ENCODE data around the gene CLIP4. TPM values are rescaled to one million over a fixed set of nuclear protein-coding genes. Genes with fewer than 3 reads are reported as not detected.

Gene CLIP4
- polyA plus RNA-seq, 3 donors from 2014 or later = 20.4 to 32.7 (median 20.5) TPM

- Mint-ChIP-seq H3K4me3 (no peak overlapping the region), H3K9me3 (peaks cover 0 to 1% (median under 1%) of the 10 kb centered on the region in 6 donors), H3K27me3 (ENCODE audit: low read depth in 3 of 3) (peaks cover 0 to 2% (median 1%) of the 10 kb centered on the region in 3 donors), H3K27ac (peak overlapping the region in 2 of 6 donors; percentile 30 to 40), H3K4me1 (peaks cover 8 to 38% of the 10 kb centered on the region in 2 donors), H3K36me3 (peaks cover 15 to 55% (median 20%) of the 10 kb centered on the region in 3 donors)
- DNase-seq = no peak
These were observed 14.5 kb downstream of the CLIP4 start for GRCh38 chr2:29129586-29130281.

GRCh38 chr2:29130295-29130694 is 15.1 kb downstream of the CLIP4 start:
- peaks cover 7 to 36% of the 10 kb centered on the region in 2 donors for H3K4me1 Mint-ChIP-seq
- no peak for DNase-seq
- peaks cover 10 to 50% (median 16%) of the 10 kb centered on the region in 3 donors for H3K36me3 Mint-ChIP-seq
- H3K4me3 Mint-ChIP-seq = no peak overlapping the region
- H3K9me3 Mint-ChIP-seq = no peaks in the 10 kb centered on the region
- peak overlapping the region in 1 of 6 donors; percentile 33 for H3K27ac Mint-ChIP-seq
- H3K27me3 Mint-ChIP-seq (ENCODE audit: low read depth in 3 of 3) = peaks cover 0 to 2% (median 1%) of the 10 kb centered on the region in 3 donors

DNA sequence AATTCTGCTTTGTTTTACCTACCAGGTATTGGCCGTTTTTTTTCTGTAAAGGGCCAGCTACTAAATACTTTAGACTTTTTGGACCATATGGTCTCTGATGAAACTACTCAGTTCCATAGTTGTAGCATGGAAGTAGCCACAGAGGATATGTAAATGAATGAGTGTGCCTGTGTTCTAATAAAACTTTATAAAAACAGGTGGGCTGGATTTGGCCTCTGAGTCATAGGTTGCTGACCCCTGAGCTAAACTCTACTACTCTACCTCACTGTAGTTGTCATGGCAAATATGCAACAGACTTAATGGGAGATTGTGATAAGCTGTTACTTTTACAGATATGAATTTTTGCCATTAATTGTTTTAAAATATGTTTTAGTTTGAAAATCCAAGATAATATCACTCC is 19.7 kb downstream of the CLIP4 start:
- peaks cover 0 to 2% (median 2%) of the 10 kb centered on the region in 3 donors for H3K27me3 Mint-ChIP-seq (ENCODE audit: low read depth in 3 of 3)
- H3K9me3 Mint-ChIP-seq = no peaks in the 10 kb centered on the region
- H3K36me3 Mint-ChIP-seq = peaks cover 34 to 70% (median 36%) of the 10 kb centered on the region in 3 donors
- peaks cover 16 to 38% of the 10 kb centered on the region in 2 donors for H3K4me1 Mint-ChIP-seq
- H3K27ac Mint-ChIP-seq = no peak overlapping the region
- DNase-seq = no peak
- H3K4me3 Mint-ChIP-seq = no peak overlapping the region

- peaks cover 48 to 63% (median 51%) of the 10 kb centered on the region in 3 donors for H3K36me3 Mint-ChIP-seq
- no peak for DNase-seq
- H3K4me3 Mint-ChIP-seq = no peak overlapping the region
- peaks cover 29 to 47% of the 10 kb centered on the region in 2 donors for H3K4me1 Mint-ChIP-seq
- H3K27me3 Mint-ChIP-seq (ENCODE audit: low read depth in 3 of 3) = peaks cover 0 to 2% (median 0%) of the 10 kb centered on the region in 3 donors
- peaks cover 0 to 2% (median 0%) of the 10 kb centered on the region in 6 donors for H3K9me3 Mint-ChIP-seq
- H3K27ac Mint-ChIP-seq = peak overlapping the region in 4 of 6 donors; percentile 6 to 34 (median 24)
These were observed 23.9 kb downstream of the CLIP4 start for GRCh38 chr2:29139152-29139551.

DNA sequence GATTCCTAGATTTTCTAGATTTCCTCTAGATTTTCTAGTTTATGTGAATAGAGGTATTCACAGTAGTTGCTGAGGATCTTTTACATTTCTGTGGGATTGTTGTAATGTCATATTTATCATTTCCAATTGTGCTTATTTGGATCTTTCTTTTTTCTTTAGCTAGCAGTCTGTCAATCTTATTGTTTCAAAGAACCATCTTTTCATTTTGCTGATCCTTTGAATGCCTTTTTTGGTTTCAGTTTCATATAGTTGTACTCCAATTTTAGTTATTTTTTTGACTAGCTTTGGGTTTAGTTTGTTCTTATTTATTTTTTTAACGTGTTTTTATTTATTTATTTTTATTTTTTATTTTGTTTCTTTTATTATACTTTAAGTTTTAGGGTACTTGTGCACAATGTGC is 24.5 kb downstream of the CLIP4 start:
- peak overlapping the region in 4 of 6 donors; percentile 17 to 83 (median 62) for H3K27ac Mint-ChIP-seq
- H3K4me3 Mint-ChIP-seq = no peak overlapping the region
- peaks cover 0 to 2% (median 0%) of the 10 kb centered on the region in 3 donors for H3K27me3 Mint-ChIP-seq (ENCODE audit: low read depth in 3 of 3)
- peaks cover 29 to 47% of the 10 kb centered on the region in 2 donors for H3K4me1 Mint-ChIP-seq
- H3K9me3 Mint-ChIP-seq = peaks cover 0 to 2% (median 0%) of the 10 kb centered on the region in 6 donors
- H3K36me3 Mint-ChIP-seq = peaks cover 48 to 60% (median 51%) of the 10 kb centered on the region in 3 donors
- no peak for DNase-seq

GRCh38 chr2:29143657-29144056 is 28.4 kb downstream of the CLIP4 start:
- no peak overlapping the region for H3K27ac Mint-ChIP-seq
- peaks cover 35 to 51% (median 42%) of the 10 kb centered on the region in 3 donors for H3K36me3 Mint-ChIP-seq
- no peaks in the 10 kb centered on the region for H3K27me3 Mint-ChIP-seq (ENCODE audit: low read depth in 3 of 3)
- H3K9me3 Mint-ChIP-seq = peaks cover 0 to 2% (median 0%) of the 10 kb centered on the region in 6 donors
- DNase-seq = no peak
- no peak overlapping the region for H3K4me3 Mint-ChIP-seq
- peaks cover 22 to 31% of the 10 kb centered on the region in 2 donors for H3K4me1 Mint-ChIP-seq

DNA sequence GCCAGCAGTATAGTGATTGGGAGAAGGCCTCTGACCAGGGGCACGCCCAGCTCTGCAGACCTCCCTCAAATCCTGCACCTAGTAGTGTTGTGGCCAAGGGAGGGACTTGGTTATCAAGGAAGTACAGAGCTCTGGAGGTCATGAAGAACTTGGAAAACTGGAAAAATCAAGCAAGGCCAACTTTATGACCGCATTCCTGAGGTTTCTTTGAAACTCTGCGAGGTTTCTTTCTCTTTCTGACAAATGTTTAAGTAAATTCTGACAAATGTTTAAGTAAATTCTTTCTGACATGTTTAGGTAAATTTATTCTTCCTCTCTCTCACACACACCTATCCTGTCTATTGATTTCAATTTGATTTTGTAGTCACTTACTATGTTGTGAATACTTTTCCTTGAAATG is 31.0 kb downstream of the CLIP4 start:
- H3K36me3 Mint-ChIP-seq = peaks cover 19 to 36% (median 21%) of the 10 kb centered on the region in 3 donors
- H3K27ac Mint-ChIP-seq = no peak overlapping the region
- no peaks in the 10 kb centered on the region for H3K27me3 Mint-ChIP-seq (ENCODE audit: low read depth in 3 of 3)
- no peak for DNase-seq
- H3K4me3 Mint-ChIP-seq = no peak overlapping the region
- H3K4me1 Mint-ChIP-seq = peaks cover 6 to 7% of the 10 kb centered on the region in 2 donors
- peaks cover 0 to 2% (median 0%) of the 10 kb centered on the region in 6 donors for H3K9me3 Mint-ChIP-seq

DNA sequence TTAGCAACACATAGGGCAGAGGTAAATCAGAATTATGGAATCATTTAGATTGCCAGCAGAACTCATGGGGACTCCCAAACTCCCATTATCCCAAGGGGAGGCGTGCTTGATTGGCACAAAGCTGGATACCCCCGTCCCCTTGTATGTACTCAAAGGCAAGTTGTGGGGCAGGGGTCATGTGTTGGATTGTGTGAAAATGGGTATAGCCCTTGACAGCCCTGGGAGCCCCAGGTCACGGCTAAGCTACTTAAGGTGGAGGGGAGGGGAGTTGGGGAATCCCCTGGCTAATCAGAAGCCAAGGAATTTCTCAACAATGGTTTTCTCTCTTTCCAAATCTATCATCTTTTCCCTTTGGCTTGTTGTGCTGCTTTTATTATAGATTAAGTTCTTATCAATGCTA is 32.7 kb downstream of the CLIP4 start:
- no peak overlapping the region for H3K27ac Mint-ChIP-seq
- DNase-seq = no peak
- no peak overlapping the region for H3K4me3 Mint-ChIP-seq
- no peaks in the 10 kb centered on the region for H3K4me1 Mint-ChIP-seq
- H3K36me3 Mint-ChIP-seq = peaks cover 22 to 47% (median 26%) of the 10 kb centered on the region in 3 donors
- H3K9me3 Mint-ChIP-seq = peaks cover 0 to 2% (median 0%) of the 10 kb centered on the region in 6 donors
- H3K27me3 Mint-ChIP-seq (ENCODE audit: low read depth in 3 of 3) = no peaks in the 10 kb centered on the region

- peaks cover 16 to 20% of the 10 kb centered on the region in 2 donors for H3K4me1 Mint-ChIP-seq
- H3K9me3 Mint-ChIP-seq = no peaks in the 10 kb centered on the region
- H3K27me3 Mint-ChIP-seq (ENCODE audit: low read depth in 3 of 3) = peaks cover 0 to 2% (median 0%) of the 10 kb centered on the region in 3 donors
- H3K36me3 Mint-ChIP-seq = peaks cover 24 to 68% (median 39%) of the 10 kb centered on the region in 3 donors
- peak; percentile 1 to 13 (median 11) for DNase-seq
- H3K4me3 Mint-ChIP-seq = peak overlapping the region in 4 of 5 donors; percentile 9 to 46 (median 38)
- peak overlapping the region in 5 of 6 donors; percentile 42 to 76 (median 66) for H3K27ac Mint-ChIP-seq
These were observed 39.4 kb downstream of the CLIP4 start for GRCh38 chr2:29154610-29155009.

DNA sequence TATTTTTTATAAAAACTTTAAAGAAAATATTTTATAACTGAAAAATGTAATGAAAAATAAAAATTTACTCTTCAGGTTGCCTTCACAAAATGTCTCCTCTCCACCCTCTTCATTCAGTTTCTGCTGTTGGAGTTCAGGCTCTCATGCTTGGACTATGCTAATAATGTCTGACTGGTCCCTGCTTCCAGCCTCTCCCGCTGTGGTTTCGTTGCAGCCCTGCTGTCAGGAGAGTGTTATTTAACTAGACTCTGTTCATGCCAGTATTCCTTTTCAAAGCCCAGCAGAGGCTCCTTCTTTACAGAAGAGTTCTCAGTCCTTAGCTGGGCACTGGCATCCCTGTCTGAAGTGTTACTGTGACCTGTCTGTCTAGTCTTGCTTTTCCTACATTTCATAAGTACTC is 40.4 kb downstream of the CLIP4 start:
- peaks cover 16 to 20% of the 10 kb centered on the region in 2 donors for H3K4me1 Mint-ChIP-seq
- no peaks in the 10 kb centered on the region for H3K9me3 Mint-ChIP-seq
- peaks cover 24 to 63% (median 39%) of the 10 kb centered on the region in 3 donors for H3K36me3 Mint-ChIP-seq
- peak overlapping the region in 2 of 6 donors; percentile 60 to 74 for H3K27ac Mint-ChIP-seq
- no peak for DNase-seq
- H3K4me3 Mint-ChIP-seq = no peak overlapping the region
- H3K27me3 Mint-ChIP-seq (ENCODE audit: low read depth in 3 of 3) = peaks cover 0 to 2% (median 0%) of the 10 kb centered on the region in 3 donors

GRCh38 chr2:29157131-29157530 is 41.9 kb downstream of the CLIP4 start:
- Mint-ChIP-seq H3K27me3 (ENCODE audit: low read depth in 3 of 3) (peaks cover 0 to 2% (median 0%) of the 10 kb centered on the region in 3 donors), H3K9me3 (no peaks in the 10 kb centered on the region), H3K36me3 (peaks cover 24 to 66% (median 44%) of the 10 kb centered on the region in 3 donors), H3K4me1 (peaks cover 16 to 20% of the 10 kb centered on the region in 2 donors), H3K27ac (no peak overlapping the region), H3K4me3 (no peak overlapping the region)
- DNase-seq = no peak

GRCh38 chr2:29159125-29159524 is 43.9 kb downstream of the CLIP4 start:
- H3K27me3 Mint-ChIP-seq (ENCODE audit: low read depth in 3 of 3) = peaks cover 0 to 2% (median 0%) of the 10 kb centered on the region in 3 donors
- no peaks in the 10 kb centered on the region for H3K9me3 Mint-ChIP-seq
- H3K36me3 Mint-ChIP-seq = peaks cover 21 to 58% (median 38%) of the 10 kb centered on the region in 3 donors
- H3K27ac Mint-ChIP-seq = no peak overlapping the region
- no peak for DNase-seq
- no peak overlapping the region for H3K4me3 Mint-ChIP-seq
- H3K4me1 Mint-ChIP-seq = peaks cover 14 to 19% of the 10 kb centered on the region in 2 donors

GRCh38 chr2:29160184-29160583 is 45.0 kb downstream of the CLIP4 start:
- no peaks in the 10 kb centered on the region for H3K9me3 Mint-ChIP-seq
- no peak overlapping the region for H3K4me3 Mint-ChIP-seq
- peaks cover 21 to 49% (median 36%) of the 10 kb centered on the region in 3 donors for H3K36me3 Mint-ChIP-seq
- peaks cover 3 to 8% of the 10 kb centered on the region in 2 donors for H3K4me1 Mint-ChIP-seq
- no peak overlapping the region for H3K27ac Mint-ChIP-seq
- H3K27me3 Mint-ChIP-seq (ENCODE audit: low read depth in 3 of 3) = peaks cover 0 to 2% (median 0%) of the 10 kb centered on the region in 3 donors
- no peak for DNase-seq
